Endothelial cell of umbilical vein (primary cell): Measurements from ENCODE around the gene RANBP3L. TPM values are rescaled to one million over a fixed set of nuclear protein-coding genes. Genes with fewer than 3 reads are reported as not detected.

Experiments used
- BruUV-seq: library from RNA; stranded (reverse); fragments of 400-500 nt; replicated peaks from 2 replicates; lab custom pipeline; 2021; lab: Mats Ljungman, UMichigan
- CTCF ChIA-PET: fragments of 300-600, 350-600 bp; sonication (Branson Sonifier 250); formaldehyde crosslinking; loops from one replicate; lab custom pipeline; 2021; ENCODE audit warnings: antibody characterized with exemption, inconsistent platforms; lab: Charles Lee
- POLR2A ChIA-PET: fragments of 300-600, 350-600 bp; sonication (Branson Sonifier 250); formaldehyde crosslinking; loops from one replicate; lab custom pipeline; 2021; ENCODE audit warnings: antibody characterized with exemption, inconsistent platforms; lab: Charles Lee
- DNase-seq: peaks from one replicate; pipeline ENCODE4 v3.0.0-alpha.2; 2011; ENCODE audit warnings: low read depth, low spot score
- FAIRE-seq: peaks from 2 replicates; lab custom pipeline; 2011; peaks lifted over from hg19 to GRCh38; lab: Jason Lieb, UNC
- H2AFZ ChIP-seq: 2 replicates; pipeline ENCODE4 v1.6.0; 2012; ENCODE audit warnings: low read depth, low read length, control low read depth, inconsistent platforms
- H3K27ac ChIP-seq: 2 replicates; pipeline ENCODE4 v1.5.1; 2011; ENCODE audit warnings: low read depth, mild to moderate bottlenecking, control low read depth, low read length, moderate library complexity; ENCODE audit not compliant: insufficient read depth
- H3K27me3 ChIP-seq, 2 experiments: 2 replicates each; pipeline versions ENCODE4 v1.6.0 to v1.6.1; 2011; ENCODE audit warnings: low read length in 2 of 2, mixed read lengths in 1 of 2; ENCODE audit not compliant: control insufficient read depth in 2 of 2, insufficient read depth in 2 of 2
- H3K36me3 ChIP-seq, 2 experiments: 2 replicates in 1 of 2; 3 replicates in 1 of 2; pipeline ENCODE4 v1.5.1; 2011; ENCODE audit warnings: low read length in 2 of 2, mild to moderate bottlenecking in 1 of 2, moderate library complexity in 1 of 2; ENCODE audit not compliant: control insufficient read depth in 2 of 2, insufficient read depth in 2 of 2; ENCODE audit errors: extremely low read depth in 1 of 2
- H3K4me1 ChIP-seq: 3 replicates; pipeline ENCODE4 v1.5.1; 2011; ENCODE audit warnings: mild to moderate bottlenecking, low read length; ENCODE audit not compliant: control insufficient read depth, insufficient read depth; ENCODE audit errors: extremely low read depth
- H3K4me2 ChIP-seq: 2 replicates; pipeline ENCODE4 v1.6.1; 2011; ENCODE audit warnings: low read length, control low read depth, mixed read lengths; ENCODE audit not compliant: insufficient read depth
- H3K4me3 ChIP-seq, 3 experiments: fragments of 200-600 bp in 1 of 3; sonication (generic), shearing (Covaris generic) in 1 of 3; replicated peaks in 1 of 3; 2 replicates each; pipeline ENCODE4 v1.5.1; 2011 to 2016; ENCODE audit warnings: control low read depth in 3 of 3, low read length in 3 of 3, mild to moderate bottlenecking in 2 of 3, inconsistent platforms in 1 of 3, low read depth in 1 of 3, moderate library complexity in 1 of 3; ENCODE audit not compliant: insufficient read depth in 1 of 3
- H3K79me2 ChIP-seq: 2 replicates; pipeline ENCODE4 v1.6.0; 2012; ENCODE audit warnings: low read length, inconsistent platforms; ENCODE audit not compliant: control insufficient read depth, insufficient read depth
- H3K9ac ChIP-seq: replicated peaks from 2 replicates; pipeline ENCODE3; 2011; ENCODE audit warnings: low read length, control low read depth; ENCODE audit not compliant: insufficient read depth; ENCODE audit errors: extremely low read depth
- H3K9me1 ChIP-seq: replicated peaks from 3 replicates; pipeline ENCODE4 v1.6.0; 2011; ENCODE audit warnings: mild to moderate bottlenecking, low read length; ENCODE audit not compliant: control insufficient read depth, insufficient read depth; ENCODE audit errors: extremely low read depth
- H3K9me3 ChIP-seq: replicated peaks from 2 replicates; pipeline ENCODE4 v1.5.1; 2012; ENCODE audit warnings: low read length, inconsistent platforms; ENCODE audit not compliant: control insufficient read depth, insufficient read depth
- H4K20me1 ChIP-seq: replicated peaks from 2 replicates; pipeline ENCODE3; 2011; ENCODE audit warnings: mild to moderate bottlenecking, low read length; ENCODE audit not compliant: control insufficient read depth, insufficient read depth; ENCODE audit errors: extremely low read depth
- CTCF ChIP-seq, 2 donors: IDR thresholded peaks; 1 replicate in 1 of 2; 2 replicates in 1 of 2; pipeline ENCODE4 v1.5.1; 2011; ENCODE audit warnings: low read length in 2 of 2, mild to moderate bottlenecking in 2 of 2, moderate library complexity in 2 of 2, control low read depth in 1 of 2, inconsistent platforms in 1 of 2, low read depth in 1 of 2; ENCODE audit not compliant: insufficient read depth in 1 of 2; ENCODE audit errors: extremely low read depth in 1 of 2
- EZH2 ChIP-seq: IDR thresholded peaks from 2 replicates; pipeline ENCODE4 v1.6.1; 2012; ENCODE audit warnings: borderline replicate concordance, low read depth, mild to moderate bottlenecking, moderate library complexity, low read length, inconsistent platforms; ENCODE audit not compliant: severe bottlenecking
- FOS ChIP-seq: IDR thresholded peaks from 2 replicates; pipeline ENCODE4 v1.6.1; 2011; ENCODE audit warnings: mild to moderate bottlenecking, low read length, moderate library complexity, borderline replicate concordance; ENCODE audit not compliant: insufficient read depth
- GATA2 ChIP-seq: IDR thresholded peaks from 2 replicates; pipeline ENCODE4 v1.7.0; 2011; ENCODE audit warnings: low read depth, mild to moderate bottlenecking, moderate library complexity, mixed read lengths, low read length; ENCODE audit not compliant: insufficient read length, insufficient read depth
- JUN ChIP-seq: IDR thresholded peaks from 2 replicates; pipeline ENCODE4 v1.6.1; 2011; ENCODE audit warnings: borderline replicate concordance, low read depth; ENCODE audit not compliant: insufficient read length, insufficient read depth
- MAX ChIP-seq: IDR thresholded peaks from 2 replicates; pipeline ENCODE4 v1.6.1; 2011; ENCODE audit not compliant: insufficient read depth, insufficient read length
- MYC ChIP-seq: IDR thresholded peaks from one replicate; pipeline ENCODE4 v1.6.1; 2011; ENCODE audit warnings: mild to moderate bottlenecking, low read depth, low read length
- POLR2A ChIP-seq: IDR thresholded peaks from 2 replicates; pipeline ENCODE4 v1.6.1; 2012; ENCODE audit warnings: low read depth, mild to moderate bottlenecking, control low read depth, low read length
- POLR2AphosphoS5 ChIP-seq: IDR thresholded peaks from 2 replicates; pipeline ENCODE4 v1.6.1; 2012; ENCODE audit warnings: low read depth, mild to moderate bottlenecking, control low read depth, low read length, moderate library complexity; ENCODE audit not compliant: insufficient read depth
- dilution Hi-C: fragments of 300-500 bp; cut with MboI; formaldehyde crosslinking; loops from one replicate; pipeline ENCODE4 v1.15.0; 2019; ENCODE audit warnings: low sequenced_read_pairs; ENCODE audit not compliant: extremely low pct_ligation_motif_present
- intact Hi-C: fragments of 100-400 bp; cut with micrococcal nuclease; formaldehyde crosslinking; loops from one replicate; pipeline ENCODE4 v1.10.0; 2022
- polyA plus RNA-seq, 4 experiments: library from polyadenylated mRNA; depleted of rRNA in 3 of 4; stranded (reverse) in 3 of 4; unstranded in 1 of 4; fragments of >200 nt; gene quantifications; 2 replicates each; pipeline versions ENCODE4 v1.2.1 to v1.2.3, GENCODE V29; 2011 to 2012; ENCODE audit warnings: missing spikeins in 1 of 4
- total RNA-seq: library from RNA; stranded (reverse); gene quantifications from 2 replicates; pipeline ENCODE4 v1.2.3, GENCODE V29; 2021

Gene RANBP3L
- total and polyA plus RNA-seq, 2 donors (not counting 3 experiments of a cell fraction or from before 2014, with no cell fraction given): not detected

GRCh38 chr5:36311956-36312355 lies 10.3 kb upstream of the RANBP3L start:
- no peak overlapping the region for H2AFZ ChIP-seq
- no peak overlapping the region for H3K9ac ChIP-seq
- dilution Hi-C loops: no loop called here
- no peaks in the 10 kb centered on the region for H3K36me3 ChIP-seq
- TF ChIP-seq JUN: no peak
- TF ChIP-seq CTCF (IDR thresholded peaks at IDR 0.05; ENCODE audit: extremely low read depth in 1 of 2, insufficient read depth in 1 of 2, low read depth in 1 of 2, low read length in 2 of 2): no peak
- TF ChIP-seq MYC: no peak
- no peak for TF ChIP-seq FOS
- no peak for TF ChIP-seq GATA2
- no peak for TF ChIP-seq EZH2
- TF ChIP-seq POLR2AphosphoS5: no peak
- TF ChIP-seq POLR2A: no peak
- no peak for TF ChIP-seq MAX
- no peaks in the 10 kb centered on the region for H4K20me1 ChIP-seq
- H3K9me3 ChIP-seq: no peaks in the 10 kb centered on the region
- intact Hi-C loops: no loop called here
- ChIA-PET CTCF (interaction anchor here (0.9 kb wide), 1 partner anchor 233 kb away, joined by 4 read pairs; no protein-coding TSS in a partner anchor), POLR2A (no interaction called here)
- BruUV-seq: no TSS peak
- H3K27ac ChIP-seq: no peak overlapping the region
- FAIRE-seq (no peak), DNase-seq (no peak)
- H3K4me2 ChIP-seq: no peak overlapping the region
- H3K79me2 ChIP-seq: no peaks in the 10 kb centered on the region
- peaks cover 10 to 14% of the 10 kb centered on the region in 2 experiments for H3K27me3 ChIP-seq
- H3K4me1 ChIP-seq: no peaks in the 10 kb centered on the region
- no peaks in the 10 kb centered on the region for H3K9me1 ChIP-seq
- H3K4me3 ChIP-seq: no peak overlapping the region
